ENCODE data around the gene CCDC186. TPM values are rescaled to one million over a fixed set of nuclear protein-coding genes. Genes with fewer than 3 reads are reported as not detected.

Gene CCDC186
- total and polyA plus RNA-seq, 2 of the 4 experiments (the other 2 are of a cell fraction) = 3.0 to 6.1 TPM

DNA sequence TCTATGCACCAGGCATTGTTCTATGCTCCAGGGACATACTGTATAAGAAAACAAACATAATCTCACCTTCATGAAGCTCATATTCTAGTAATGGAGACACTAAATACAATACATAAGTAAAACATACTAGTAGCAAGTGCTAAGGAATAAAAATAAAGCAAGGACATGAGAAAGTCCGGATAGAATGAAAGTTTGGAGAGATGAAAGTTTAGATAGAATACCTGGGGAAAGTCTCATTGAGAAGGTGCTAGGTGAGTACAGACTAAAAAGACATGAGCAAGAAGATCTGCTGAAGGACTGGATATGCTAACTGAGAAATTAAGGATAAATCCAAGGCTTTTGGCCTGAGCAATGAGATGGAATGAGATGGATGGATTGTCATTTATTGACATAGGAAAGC is 34.0 kb downstream of the CCDC186 start:
- no peak overlapping the region for H2BK120ac ChIP-seq (ENCODE audit: low read depth, low read length)
- no peak overlapping the region for H3K9ac ChIP-seq (ENCODE audit: low read depth, low read length)
- no peak for ATAC-seq (ENCODE audit: low read depth)
- no peak overlapping the region for H3K4me3 ChIP-seq (ENCODE audit: insufficient read depth, low read depth, low read length)
- no peak overlapping the region for H4K8ac ChIP-seq (ENCODE audit: low read depth in 2 of 2, low read length in 2 of 2)
- no peak overlapping the region for H3K23ac ChIP-seq (ENCODE audit: low read depth, low read length)
- no peaks in the 10 kb centered on the region for H3K79me1 ChIP-seq (ENCODE audit: low read depth in 1 of 2, low read length in 2 of 2)
- no peaks in the 10 kb centered on the region for H3K4me1 ChIP-seq (ENCODE audit: control insufficient read depth, insufficient read depth, low read length)
- no peak overlapping the region for H3K14ac ChIP-seq (replicated peaks; ENCODE audit: low read depth, low read length)
- no peak overlapping the region for H2AK5ac ChIP-seq (ENCODE audit: low read depth, low read length)
- H2BK5ac ChIP-seq (ENCODE audit: low read depth, low read length, poor library complexity, severe bottlenecking) = no peak overlapping the region
- intact Hi-C loops (cut with micrococcal nuclease) = no loop called here
- WGBS, 2 experiments (ENCODE audit: extremely low coverage in 2 of 2, insufficient read length in 1 of 2) = 67 to 100% methylated on average over 1 of the region's 1 CpG
- no peaks in the 10 kb centered on the region for H3K9me3 ChIP-seq (ENCODE audit: control insufficient read depth, insufficient read depth, low read length)
- no peak for DNase-seq
- H3K27ac ChIP-seq (ENCODE audit: insufficient read depth, low read length) = no peak overlapping the region
- no peak overlapping the region for H3K4me2 ChIP-seq (ENCODE audit: low read depth, low read length)
- ChIA-PET POLR2A (ENCODE audit: unreplicated experiment) (no interaction called here), CTCF (interaction anchor here (0.6 kb wide), 1 partner anchor 16 kb away, joined by 6 read pairs; no protein-coding TSS in a partner anchor)
- no peaks in the 10 kb centered on the region for H3K27me3 ChIP-seq (ENCODE audit: control insufficient read depth, insufficient read depth, low read length)
- H3K18ac ChIP-seq (ENCODE audit: low read depth, low read length) = no peak overlapping the region
- H2BK15ac ChIP-seq (ENCODE audit: low read depth, low read length) = no peak overlapping the region
- in situ Hi-C loops (cut with MboI; ENCODE audit: low sequenced_read_pairs) = no loop called here
- H2AFZ ChIP-seq (replicated peaks; ENCODE audit: low read length, poor library complexity) = no peak overlapping the region
- H2AK9ac ChIP-seq (replicated peaks; ENCODE audit: low read depth, low read length, poor library complexity) = no peak overlapping the region
- H3K9me1 ChIP-seq (ENCODE audit: insufficient read depth, low read length) = no peaks in the 10 kb centered on the region
- H3K36me3 ChIP-seq (ENCODE audit: control insufficient read depth, insufficient read depth, low read length) = peaks cover 4% of the 10 kb centered on the region; the same call in 1 of the 2 replicates
- dilution Hi-C loops (cut with HindIII; ENCODE audit: low sequenced_read_pairs, unreplicated experiment) = no loop called here
- no peak overlapping the region for H4K91ac ChIP-seq (ENCODE audit: insufficient read depth, low read depth, low read length)
- H4K5ac ChIP-seq (ENCODE audit: low read depth, low read length) = no peak overlapping the region
- no peak overlapping the region for H2BK20ac ChIP-seq (ENCODE audit: low read depth, low read length)
- BruUV-seq (replicated peaks) = no TSS peak
- no peaks in the 10 kb centered on the region for H4K20me1 ChIP-seq (ENCODE audit: insufficient read depth, low read length)
- no peak overlapping the region for H3K56ac ChIP-seq (ENCODE audit: extremely low read depth, insufficient read depth, low read length)
- H3K4ac ChIP-seq (ENCODE audit: low read depth, low read length) = no peak overlapping the region
- no peak for TF ChIP-seq RCOR1 (IDR thresholded peaks at IDR 0.05; ENCODE audit: insufficient replicate concordance, low read length)
